Panc1 (cell line): Measurements from ENCODE around the gene P4HA3.

ENCODE experiments used
- SIN3A ChIP-seq: IDR thresholded peaks from 2 replicates; pipeline ENCODE4 v1.6.1; 2012; ENCODE audit warnings: low read depth, mild to moderate bottlenecking, low read length, moderate library complexity, borderline replicate concordance; ENCODE audit not compliant: insufficient read depth
- TF ChIP-seq, protein P1 (sequence below): fragments of 450-650 bp; IDR thresholded peaks from 2 replicates; pipeline ENCODE4 v1.5.1; 2017; ENCODE audit warnings: mild to moderate bottlenecking

DNA sequence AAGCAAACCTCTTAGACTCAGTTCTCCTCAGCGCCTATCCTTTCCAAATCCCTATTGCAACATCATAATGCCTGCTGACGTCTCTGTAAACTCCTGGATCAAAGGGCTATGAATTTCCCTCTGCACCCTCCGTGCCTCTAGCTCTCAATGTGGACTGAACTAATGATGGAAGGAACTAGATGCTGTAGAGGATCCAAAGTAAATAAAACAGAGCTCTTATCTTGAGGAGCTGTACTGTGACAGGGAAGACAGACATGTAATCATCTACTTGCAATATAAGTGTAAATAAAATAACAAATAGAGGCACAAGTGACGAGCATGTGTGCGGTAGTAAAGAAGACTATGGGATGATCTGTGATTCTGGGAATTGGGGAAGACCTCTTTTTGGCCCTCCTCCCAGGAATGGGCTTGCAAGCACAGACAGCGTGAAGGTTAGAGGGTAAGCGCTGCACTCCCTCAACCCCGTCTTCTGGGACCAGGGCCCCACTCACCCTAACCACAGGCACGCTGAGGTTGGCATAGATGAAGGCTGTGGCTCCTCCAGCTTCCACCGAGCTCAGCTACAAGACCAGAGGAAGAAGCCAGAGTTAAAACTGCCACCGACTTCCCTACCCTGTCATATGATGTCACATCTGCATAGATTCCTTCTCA lies 42.2 kb downstream of the P4HA3 start:
- TF ChIP-seq, protein P1, sequence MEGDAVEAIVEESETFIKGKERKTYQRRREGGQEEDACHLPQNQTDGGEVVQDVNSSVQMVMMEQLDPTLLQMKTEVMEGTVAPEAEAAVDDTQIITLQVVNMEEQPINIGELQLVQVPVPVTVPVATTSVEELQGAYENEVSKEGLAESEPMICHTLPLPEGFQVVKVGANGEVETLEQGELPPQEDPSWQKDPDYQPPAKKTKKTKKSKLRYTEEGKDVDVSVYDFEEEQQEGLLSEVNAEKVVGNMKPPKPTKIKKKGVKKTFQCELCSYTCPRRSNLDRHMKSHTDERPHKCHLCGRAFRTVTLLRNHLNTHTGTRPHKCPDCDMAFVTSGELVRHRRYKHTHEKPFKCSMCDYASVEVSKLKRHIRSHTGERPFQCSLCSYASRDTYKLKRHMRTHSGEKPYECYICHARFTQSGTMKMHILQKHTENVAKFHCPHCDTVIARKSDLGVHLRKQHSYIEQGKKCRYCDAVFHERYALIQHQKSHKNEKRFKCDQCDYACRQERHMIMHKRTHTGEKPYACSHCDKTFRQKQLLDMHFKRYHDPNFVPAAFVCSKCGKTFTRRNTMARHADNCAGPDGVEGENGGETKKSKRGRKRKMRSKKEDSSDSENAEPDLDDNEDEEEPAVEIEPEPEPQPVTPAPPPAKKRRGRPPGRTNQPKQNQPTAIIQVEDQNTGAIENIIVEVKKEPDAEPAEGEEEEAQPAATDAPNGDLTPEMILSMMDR: no peak
- no peak for TF ChIP-seq SIN3A
